ENCODE results near the gene LZIC. TPM values are rescaled to one million over a fixed set of nuclear protein-coding genes. Genes with fewer than 3 reads are reported as not detected.
A peak's percentile ranks its signal among the peaks of the same experiment; 100 is the strongest.

LZIC gene
- total and polyA plus RNA-seq, 2 of the 13 experiments (the other 11 are each of a cell fraction or from before 2014, with no cell fraction given), result 25.2 to 71.8 TPM

DNA sequence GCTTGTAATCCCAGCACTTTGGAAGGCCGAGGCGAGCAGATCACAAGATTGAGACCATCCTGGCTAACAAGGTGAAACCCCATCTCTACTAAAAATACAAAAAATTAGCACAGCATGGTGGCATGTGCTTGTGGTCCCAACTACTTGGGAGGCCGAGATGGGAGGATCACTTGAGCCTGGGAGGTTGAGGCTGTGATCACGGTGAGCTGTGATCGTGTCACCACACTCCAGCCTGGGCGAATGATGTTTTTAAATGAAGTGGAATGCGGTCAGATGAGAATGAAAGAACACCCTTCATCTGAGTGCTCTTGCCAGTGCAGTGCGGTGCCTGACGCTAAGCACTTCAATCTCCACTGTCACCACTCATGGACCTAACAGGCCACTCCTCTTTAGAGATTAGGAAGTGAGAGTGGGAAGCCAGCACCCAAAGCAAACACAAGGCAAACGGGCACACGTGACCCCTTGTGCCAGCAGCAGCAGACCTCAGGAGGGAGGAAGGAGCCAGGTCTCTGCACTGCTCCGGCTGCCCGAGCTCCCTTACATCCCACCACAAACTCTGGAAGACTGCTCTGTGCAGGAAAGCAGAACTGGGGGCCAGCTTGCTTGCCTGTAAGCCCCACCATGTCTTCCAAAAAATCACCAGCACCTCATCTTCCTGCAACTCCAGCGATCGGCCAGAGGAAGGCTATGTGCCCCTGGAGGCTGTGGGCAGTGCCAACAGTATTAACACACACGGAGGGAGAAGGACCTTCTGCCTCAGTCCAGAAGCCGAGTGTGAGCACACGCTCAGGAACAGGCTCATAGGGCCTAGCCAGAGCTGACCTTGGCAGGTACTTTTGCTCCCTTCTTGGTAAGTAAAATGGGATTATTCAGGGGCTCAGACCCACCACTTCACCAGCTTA, 42.8 kb downstream of the LZIC start (continued):
- no peak for TF ChIP-seq ZFP82 (CRISPR knock-in tag; IDR thresholded peaks at IDR 0.05; ENCODE audit: borderline replicate concordance)
- TF ChIP-seq KDM2A (CRISPR knock-in tag; IDR thresholded peaks at IDR 0.05; ENCODE audit: borderline replicate concordance, low read depth), result peak; percentile 24; the same call in 1 of the 2 replicates
- TF ChIP-seq SP2 (CRISPR knock-in tag; IDR thresholded peaks at IDR 0.05), result no peak
- TF ChIP-seq SSRP1 (CRISPR knock-in tag; IDR thresholded peaks at IDR 0.05), result no peak
- TF ChIP-seq ZSCAN29 (CRISPR knock-in tag; conservative IDR thresholded peaks at IDR 0.05), result no peak
- TF ChIP-seq CHCHD3 (CRISPR knock-in tag; IDR thresholded peaks at IDR 0.05), result no peak
- no peak for TF ChIP-seq NR2F6 (IDR thresholded peaks at IDR 0.05)
- no peak for TF ChIP-seq NR2F6 (CRISPR knock-in tag; IDR thresholded peaks at IDR 0.05)
- no peak for TF ChIP-seq SNAPC4 (CRISPR knock-in tag; IDR thresholded peaks at IDR 0.05)
- no peak for TF ChIP-seq ZNF446 (CRISPR knock-in tag; IDR thresholded peaks at IDR 0.05)
- TF ChIP-seq SP4 (CRISPR knock-in tag; IDR thresholded peaks at IDR 0.05), result 0 out of 2 replicates have a peak, but pooled peaks have one; percentile 30
- TF ChIP-seq ZNF615 (CRISPR knock-in tag; IDR thresholded peaks at IDR 0.05; ENCODE audit: borderline replicate concordance), result no peak
- no peak for TF ChIP-seq ZNF7 (CRISPR knock-in tag; IDR thresholded peaks at IDR 0.05)
- TF ChIP-seq SNRNP70 (IDR thresholded peaks at IDR 0.05; ENCODE audit: low read depth, low read length), result no peak
- TF ChIP-seq MAFF (IDR thresholded peaks at IDR 0.05; ENCODE audit: low read depth, low read length), result no peak
- TF ChIP-seq ZNF672 (CRISPR knock-in tag; IDR thresholded peaks at IDR 0.05), result no peak
- 0 out of 2 replicates have a peak, but pooled peaks have one; percentile 10 for TF ChIP-seq DRAP1 (CRISPR knock-in tag; IDR thresholded peaks at IDR 0.05)
- no peak for TF ChIP-seq ZNF605 (CRISPR knock-in tag; IDR thresholded peaks at IDR 0.05)
- no peak for TF ChIP-seq MYC (CRISPR knock-in tag; IDR thresholded peaks at IDR 0.05; ENCODE audit: borderline replicate concordance)
- TF ChIP-seq SRSF1 (optimal IDR thresholded peaks at IDR 0.05; ENCODE audit: low read depth, low read length), result no peak
- TF ChIP-seq, protein P1, sequence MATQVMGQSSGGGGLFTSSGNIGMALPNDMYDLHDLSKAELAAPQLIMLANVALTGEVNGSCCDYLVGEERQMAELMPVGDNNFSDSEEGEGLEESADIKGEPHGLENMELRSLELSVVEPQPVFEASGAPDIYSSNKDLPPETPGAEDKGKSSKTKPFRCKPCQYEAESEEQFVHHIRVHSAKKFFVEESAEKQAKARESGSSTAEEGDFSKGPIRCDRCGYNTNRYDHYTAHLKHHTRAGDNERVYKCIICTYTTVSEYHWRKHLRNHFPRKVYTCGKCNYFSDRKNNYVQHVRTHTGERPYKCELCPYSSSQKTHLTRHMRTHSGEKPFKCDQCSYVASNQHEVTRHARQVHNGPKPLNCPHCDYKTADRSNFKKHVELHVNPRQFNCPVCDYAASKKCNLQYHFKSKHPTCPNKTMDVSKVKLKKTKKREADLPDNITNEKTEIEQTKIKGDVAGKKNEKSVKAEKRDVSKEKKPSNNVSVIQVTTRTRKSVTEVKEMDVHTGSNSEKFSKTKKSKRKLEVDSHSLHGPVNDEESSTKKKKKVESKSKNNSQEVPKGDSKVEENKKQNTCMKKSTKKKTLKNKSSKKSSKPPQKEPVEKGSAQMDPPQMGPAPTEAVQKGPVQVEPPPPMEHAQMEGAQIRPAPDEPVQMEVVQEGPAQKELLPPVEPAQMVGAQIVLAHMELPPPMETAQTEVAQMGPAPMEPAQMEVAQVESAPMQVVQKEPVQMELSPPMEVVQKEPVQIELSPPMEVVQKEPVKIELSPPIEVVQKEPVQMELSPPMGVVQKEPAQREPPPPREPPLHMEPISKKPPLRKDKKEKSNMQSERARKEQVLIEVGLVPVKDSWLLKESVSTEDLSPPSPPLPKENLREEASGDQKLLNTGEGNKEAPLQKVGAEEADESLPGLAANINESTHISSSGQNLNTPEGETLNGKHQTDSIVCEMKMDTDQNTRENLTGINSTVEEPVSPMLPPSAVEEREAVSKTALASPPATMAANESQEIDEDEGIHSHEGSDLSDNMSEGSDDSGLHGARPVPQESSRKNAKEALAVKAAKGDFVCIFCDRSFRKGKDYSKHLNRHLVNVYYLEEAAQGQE (IDR thresholded peaks at IDR 0.05; ENCODE audit: borderline replicate concordance in 1 of 2, low read depth in 1 of 2, low read length in 2 of 2), result no peak
- no peak for TF ChIP-seq NFE2L2 (IDR thresholded peaks at IDR 0.05; ENCODE audit: low read length)
